WTC11 (cell line): ENCODE data around the gene SYN1.

Experiments used
- CTCF ChIP-seq: fragments of 200-600 bp; IDR thresholded peaks from 2 replicates; pipeline ENCODE4 v1.8.0; 2022; ENCODE audit warnings: antibody characterized with exemption
- E2F5 ChIP-seq: sonication (generic); formaldehyde crosslinking; IDR thresholded peaks from 2 replicates; pipeline ENCODE4 v1.8.1; 2022; ENCODE audit warnings: mild to moderate bottlenecking, moderate library complexity, missing genetic modification reagents
- FOXJ3 ChIP-seq: sonication (generic); formaldehyde crosslinking; IDR thresholded peaks from 2 replicates; pipeline ENCODE4 v1.9.0; 2021; ENCODE audit warnings: missing genetic modification reagents, mild to moderate bottlenecking, borderline replicate concordance
- MAX ChIP-seq: sonication (generic); formaldehyde crosslinking; IDR thresholded peaks from 2 replicates; pipeline ENCODE4 v1.8.0; 2022; ENCODE audit warnings: mild to moderate bottlenecking, missing genetic modification reagents
- SMAD3 ChIP-seq: sonication (generic); formaldehyde crosslinking; IDR thresholded peaks from 2 replicates; pipeline ENCODE4 v1.8.0; 2022; ENCODE audit warnings: missing genetic modification reagents, mild to moderate bottlenecking, borderline replicate concordance
- SP1 ChIP-seq: sonication (generic); formaldehyde crosslinking; conservative IDR thresholded peaks from 2 replicates; pipeline ENCODE4 v1.8.1; 2022; ENCODE audit warnings: missing genetic modification reagents
- TEAD4 ChIP-seq: sonication (generic); formaldehyde crosslinking; IDR thresholded peaks from 2 replicates; pipeline ENCODE4 v1.8.0; 2022; ENCODE audit warnings: mild to moderate bottlenecking, missing genetic modification reagents
- USF1 ChIP-seq: sonication (generic); formaldehyde crosslinking; IDR thresholded peaks from 2 replicates; pipeline ENCODE4 v1.8.0; 2022; ENCODE audit warnings: mild to moderate bottlenecking, missing genetic modification reagents
- USF2 ChIP-seq: sonication (generic); formaldehyde crosslinking; IDR thresholded peaks from 2 replicates; pipeline ENCODE4 v1.8.1; 2023; ENCODE audit warnings: mild to moderate bottlenecking, missing genetic modification reagents, moderate library complexity
- ZBTB43 ChIP-seq: sonication (generic); formaldehyde crosslinking; IDR thresholded peaks from 2 replicates; pipeline ENCODE4 v1.8.1; 2023; ENCODE audit warnings: mild to moderate bottlenecking, missing genetic modification reagents
- ZNF121 ChIP-seq: sonication (generic); formaldehyde crosslinking; IDR thresholded peaks from 2 replicates; pipeline ENCODE4 v1.8.0; 2023; ENCODE audit warnings: missing genetic modification reagents
- ZNF263 ChIP-seq: sonication (generic); formaldehyde crosslinking; IDR thresholded peaks from 2 replicates; pipeline ENCODE4 v1.8.1; 2022; ENCODE audit warnings: low read depth, mild to moderate bottlenecking, moderate library complexity, missing genetic modification reagents
- ZNF512 ChIP-seq: sonication (generic); formaldehyde crosslinking; IDR thresholded peaks from 2 replicates; pipeline ENCODE4 v1.8.1; 2022; ENCODE audit warnings: missing genetic modification reagents, borderline replicate concordance

- TF ChIP-seq ZNF512 (no peak), USF2 (CRISPR knock-in tag) (no peak), MAX (no peak), CTCF (no peak), ZNF121 (no peak), FOXJ3 (no peak), SMAD3 (CRISPR knock-in tag) (no peak), USF1 (CRISPR knock-in tag) (no peak), SP1 (CRISPR knock-in tag) (no peak), ZBTB43 (CRISPR knock-in tag) (no peak), E2F5 (no peak), ZNF263 (CRISPR knock-in tag) (no peak), TEAD4 (CRISPR knock-in tag) (no peak)
Measured at GRCh38 chrX:47648376-47648775, 28.7 kb upstream of the SYN1 start.
